Limb (tissue), 2 donors: Measurements from ENCODE around the gene UBE2E2.

Experiments
- DNase-seq, 2 donors: peaks; one replicate each; pipeline ENCODE4 v3.0.0-alpha.2; 2016; ENCODE audit errors: extremely low spot score in 2 of 2

The UBE2E2 gene

DNA sequence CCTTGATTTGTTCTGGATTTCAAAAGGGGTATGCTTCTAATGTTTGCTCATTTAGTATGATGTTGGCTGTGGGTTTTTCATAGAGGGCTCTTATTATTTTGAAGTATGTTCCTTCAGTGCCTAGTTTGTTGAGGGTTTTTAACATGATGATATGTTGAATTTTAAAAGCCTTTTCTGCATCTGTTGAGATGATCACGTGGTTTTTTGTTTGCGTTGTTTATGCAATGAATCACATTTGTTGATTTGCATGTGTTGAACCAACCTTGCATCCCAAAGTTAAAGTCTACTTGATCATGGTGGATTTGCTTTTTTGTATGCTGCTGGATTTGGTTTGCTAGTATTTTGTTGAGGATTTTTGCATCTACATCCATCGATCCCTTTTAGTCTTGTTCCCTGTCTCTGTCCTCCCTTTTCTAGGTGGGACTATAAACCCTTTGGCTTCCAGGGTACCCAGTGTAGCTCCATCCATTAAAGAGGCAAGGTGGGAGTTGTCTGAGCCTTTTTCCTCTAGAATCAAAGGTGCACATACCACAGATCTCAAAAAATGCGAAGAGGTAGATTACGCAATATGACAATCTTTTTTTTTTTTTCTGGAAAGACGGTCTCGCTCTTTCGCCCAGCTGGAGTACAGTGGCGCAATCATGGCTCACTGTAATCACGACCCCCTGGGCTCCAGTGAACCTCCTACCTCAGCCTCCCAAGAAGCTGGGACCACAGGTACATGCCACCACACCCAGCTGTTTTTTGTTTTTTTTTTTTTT, 381.0 kb downstream of the UBE2E2 start:
- no peak for DNase-seq

GRCh38 chr3:23587513-23587912, 384.4 kb downstream of the UBE2E2 start:
- no peak for DNase-seq

GRCh38 chr3:23588547-23588946, 385.4 kb downstream of the UBE2E2 start:
- no peak for DNase-seq

DNA sequence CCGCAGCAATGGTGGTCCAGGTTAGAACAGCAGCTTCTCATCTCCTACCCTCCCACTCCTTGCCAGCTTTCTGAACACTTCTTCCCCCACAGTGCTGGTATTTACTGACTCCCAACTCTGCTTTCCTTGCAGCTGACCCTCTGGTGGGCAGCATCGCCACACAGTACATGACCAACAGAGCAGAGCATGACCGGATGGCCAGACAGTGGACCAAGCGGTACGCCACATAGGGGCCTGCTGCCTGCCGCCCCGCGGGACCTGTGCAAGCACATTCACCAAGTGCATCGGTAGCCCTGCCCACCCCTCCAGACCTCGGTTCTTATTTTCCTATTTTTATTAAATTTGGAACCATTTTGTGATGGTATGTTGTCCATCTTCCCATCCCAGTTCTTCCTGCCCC, 386.5 kb downstream of the UBE2E2 start:
- DNase-seq: no peak

DNA sequence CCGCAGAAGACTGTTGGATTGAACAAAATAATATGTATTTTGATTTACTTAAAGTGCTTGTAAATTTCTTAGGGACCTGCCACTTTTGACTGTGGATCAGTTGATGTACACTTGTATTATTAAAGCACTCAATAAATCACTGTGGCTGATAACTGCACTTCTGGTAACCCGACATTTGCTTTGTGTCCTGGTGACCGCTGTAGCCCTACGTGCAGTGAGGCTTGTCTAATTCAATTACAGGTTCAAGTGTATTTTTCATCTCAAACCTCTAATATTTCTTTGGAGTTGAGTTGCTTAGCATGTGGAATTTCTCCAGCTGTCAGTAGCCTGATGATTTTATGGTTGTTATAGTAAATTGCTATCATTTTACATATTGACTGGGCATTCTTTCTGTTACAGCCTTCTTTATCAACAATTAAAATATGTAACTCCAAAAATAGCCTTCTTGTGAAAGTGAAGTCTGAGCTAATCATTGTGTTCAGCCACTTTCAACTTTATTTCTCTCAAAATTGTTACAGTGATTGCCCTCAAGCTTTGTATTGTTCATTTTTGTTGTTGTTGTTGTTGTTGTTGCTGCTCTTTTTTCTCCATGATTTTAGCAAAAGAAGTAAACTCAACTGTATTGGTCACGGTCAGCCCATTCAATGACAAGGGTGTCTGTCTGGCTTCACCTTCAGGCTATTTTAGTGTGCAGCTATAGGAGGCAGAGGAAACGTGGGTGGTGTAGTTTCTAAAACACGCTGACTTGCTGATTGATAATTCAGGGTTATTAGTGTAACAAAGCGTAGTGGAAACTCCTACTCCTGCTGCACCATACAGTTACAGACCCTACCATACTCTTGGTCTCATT, 387.5 kb downstream of the UBE2E2 start:
- DNase-seq: no peak

- DNase-seq: no peak
Observed at GRCh38 chr3:23591374-23591773, 388.2 kb downstream of the UBE2E2 start.

GRCh38 chr3:23592961-23593931, 390.1 kb downstream of the UBE2E2 start:
- DNase-seq: no peak

DNA sequence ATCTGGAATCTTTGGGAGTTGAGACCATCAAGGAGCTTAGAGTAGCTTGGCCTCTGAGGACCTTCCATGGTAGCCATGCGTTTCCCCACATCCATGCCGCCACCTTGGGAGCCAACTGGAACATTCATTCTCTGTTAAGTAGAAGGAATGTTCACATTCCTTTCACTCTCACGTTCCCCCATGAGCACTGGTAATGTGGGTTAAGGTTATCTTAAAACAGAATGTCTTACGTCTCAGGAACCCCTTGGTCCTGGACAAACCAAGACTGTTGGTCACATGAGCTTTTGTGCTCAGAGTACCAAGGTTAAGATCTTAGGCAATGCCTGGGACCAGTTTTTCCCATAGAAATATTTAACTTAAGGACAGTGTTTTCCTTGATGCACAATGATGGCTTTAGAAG, 390.9 kb downstream of the UBE2E2 start:
- no peak for DNase-seq

DNA sequence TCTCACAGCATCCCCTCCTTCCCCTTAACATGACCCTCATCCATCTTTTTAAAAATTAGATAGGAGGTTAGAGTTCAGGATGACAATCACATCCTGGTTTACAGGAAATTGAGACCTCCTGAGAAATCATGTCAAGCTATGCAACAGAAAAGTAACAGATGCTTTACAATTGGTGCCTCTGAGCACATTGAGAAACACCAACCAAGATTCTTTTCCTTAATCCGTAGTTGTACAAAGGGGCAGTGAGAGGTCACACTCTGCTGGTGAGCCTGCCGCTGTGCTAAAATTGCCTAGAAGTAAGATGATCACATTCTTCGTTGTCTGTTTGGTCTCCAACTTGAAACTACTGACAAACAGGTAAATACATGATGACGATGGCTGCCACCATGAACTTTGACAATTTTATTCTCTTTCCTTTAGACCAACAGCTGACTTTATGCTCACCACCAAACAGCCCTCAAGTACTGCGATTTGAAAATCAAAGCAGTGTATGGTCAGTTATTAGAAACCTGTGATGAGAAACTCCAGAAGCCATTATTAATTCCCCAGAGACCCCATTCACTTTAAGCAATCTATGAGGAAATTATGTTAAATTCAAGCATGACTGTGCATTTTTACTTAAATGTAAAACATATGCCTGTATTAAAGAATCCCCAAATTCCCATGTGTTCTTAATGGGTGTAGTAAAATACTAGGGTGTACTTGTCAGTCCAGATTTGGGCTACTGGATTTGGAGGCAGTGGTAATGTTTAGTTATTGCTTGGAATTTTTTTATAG, 392.0 kb downstream of the UBE2E2 start:
- no peak for DNase-seq

- no peak for DNase-seq
Observed at GRCh38 chr3:23595851-23596250, 392.7 kb downstream of the UBE2E2 start.

DNA sequence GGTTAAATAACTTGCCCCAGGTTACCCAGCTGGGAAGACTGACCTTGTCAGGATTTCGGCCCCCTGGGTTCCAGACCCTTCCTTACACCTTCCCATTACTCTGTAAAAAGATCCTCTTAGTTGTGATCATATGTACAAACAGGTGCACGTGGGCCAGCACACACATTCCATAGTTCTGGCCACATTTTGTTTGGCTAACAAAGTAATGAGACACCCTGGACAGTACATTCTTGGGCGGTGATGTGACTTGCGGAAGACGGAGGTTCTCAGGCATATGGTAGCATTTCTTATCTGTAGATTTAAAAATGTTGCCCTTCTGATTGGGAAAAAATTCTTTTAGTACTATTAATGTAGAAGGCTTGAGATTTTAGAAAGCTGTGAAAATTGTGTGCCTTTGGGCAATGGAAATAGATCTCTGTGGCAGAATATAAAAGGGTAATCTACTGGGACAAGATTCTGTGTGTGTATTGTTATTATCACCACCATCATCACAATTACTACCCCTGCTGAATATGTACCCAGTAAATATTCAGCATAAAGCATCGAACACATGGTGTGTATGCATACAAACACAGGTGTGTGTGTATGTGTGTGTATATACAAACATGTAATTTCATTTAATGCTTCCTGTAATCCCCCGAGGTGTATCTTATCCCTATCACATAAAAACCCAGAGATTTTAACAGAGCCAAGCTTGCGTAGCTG, 397.2 kb downstream of the UBE2E2 start:
- DNase-seq: no peak

DNA sequence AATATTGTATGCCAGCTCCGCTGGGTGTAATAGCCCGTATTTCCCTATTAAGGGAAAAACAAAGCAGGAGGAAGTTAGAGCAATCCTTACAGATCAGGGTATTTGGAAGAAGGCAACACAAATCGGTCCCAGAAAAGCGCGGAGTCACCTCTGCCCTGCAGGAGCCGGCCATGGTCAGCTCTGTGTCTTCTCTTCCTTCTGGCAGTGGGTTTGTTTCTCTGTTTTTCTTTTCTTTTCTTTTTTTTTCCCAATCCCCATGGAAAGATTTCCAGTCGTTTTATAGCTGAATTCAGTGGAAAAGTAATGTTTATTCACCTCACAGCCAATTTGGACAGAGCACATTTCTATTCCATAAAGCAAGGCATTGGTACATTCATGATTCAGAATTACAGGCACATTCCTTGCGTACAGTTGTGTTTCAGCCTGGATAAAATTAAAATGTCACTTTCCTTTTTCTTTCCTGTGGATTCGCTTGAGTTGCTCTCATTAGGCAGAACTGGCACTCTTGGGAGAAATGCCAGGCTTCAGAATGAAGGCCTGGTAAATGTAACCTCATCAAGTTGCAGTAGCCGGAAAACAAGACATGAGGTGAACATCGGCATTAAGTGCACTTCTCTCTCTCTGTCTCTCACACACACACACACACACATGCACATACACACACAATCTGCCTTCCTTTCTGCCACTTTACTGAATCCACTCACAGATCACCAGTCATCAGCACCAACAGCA, 398.1 kb downstream of the UBE2E2 start:
- DNase-seq: no peak

DNA sequence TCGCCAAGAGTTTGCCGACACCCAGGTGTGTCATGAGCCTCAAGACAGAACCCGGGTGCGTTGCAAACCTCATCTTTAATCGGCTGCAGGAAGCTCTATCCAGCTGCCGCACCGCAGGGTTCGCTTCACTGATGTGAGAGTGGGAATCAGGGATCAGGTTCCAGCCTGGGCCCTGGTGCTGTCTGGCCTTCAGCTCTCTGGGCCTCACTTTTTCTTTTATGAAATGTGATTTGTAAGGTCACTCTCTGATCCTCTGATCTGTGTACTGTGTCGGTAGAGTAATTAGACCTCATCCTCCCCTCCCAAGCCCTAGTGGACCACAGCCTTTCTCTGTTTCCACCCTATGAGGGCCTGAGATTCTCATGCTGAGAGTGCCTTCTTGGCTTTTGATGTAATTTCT, 399.8 kb downstream of the UBE2E2 start:
- DNase-seq: no peak

- DNase-seq: no peak
Observed at GRCh38 chr3:23607184-23607847, 404.2 kb downstream of the UBE2E2 start.

DNA sequence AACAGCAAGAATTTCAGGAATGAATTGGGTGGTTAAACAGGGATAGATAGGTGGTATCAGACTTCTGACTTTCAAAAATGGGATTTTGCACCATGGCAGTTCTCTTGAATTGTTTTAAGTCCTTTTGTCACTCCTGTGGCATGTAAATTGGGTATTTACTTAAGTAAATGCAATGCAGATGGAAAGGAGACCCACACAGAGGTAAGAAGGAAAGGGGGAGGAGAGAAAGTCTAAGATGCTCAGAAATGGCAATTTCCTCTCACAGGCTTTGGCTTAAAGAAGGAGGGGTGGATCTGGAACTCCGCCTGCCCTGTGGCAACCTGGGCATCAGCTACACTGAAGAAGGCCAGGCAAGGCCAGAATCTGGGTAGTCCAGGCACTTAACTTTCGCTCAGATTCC, 405.5 kb downstream of the UBE2E2 start:
- no peak for DNase-seq

DNA sequence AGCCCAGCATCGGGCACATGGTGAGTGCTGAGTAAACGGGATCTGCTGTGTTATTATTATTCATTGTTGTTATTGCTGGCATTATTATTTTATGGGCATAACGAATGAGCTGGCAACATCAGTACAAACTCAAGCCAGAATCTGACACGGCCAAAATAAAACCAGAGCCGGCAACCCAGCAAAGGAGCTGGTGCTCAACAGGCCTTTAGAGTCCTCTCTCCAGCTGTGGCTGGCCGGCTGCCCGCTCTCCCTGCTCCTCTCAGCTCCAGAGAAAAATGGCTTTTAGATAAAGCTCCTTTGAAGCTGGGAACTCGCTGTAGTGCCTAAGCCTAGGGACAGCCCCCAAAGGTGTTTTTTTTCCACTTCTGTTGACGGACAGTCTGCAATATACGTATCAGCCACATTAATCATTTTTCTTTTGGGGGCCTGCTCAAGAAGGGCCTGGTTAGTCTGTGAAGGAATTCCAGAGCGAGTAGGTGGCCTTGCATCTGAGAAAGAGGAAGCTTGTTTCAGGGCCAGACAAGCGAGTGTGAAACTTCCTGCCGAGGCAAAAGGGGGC, 408.7 kb downstream of the UBE2E2 start:
- DNase-seq: peak; percentile 58 to 74

DNA sequence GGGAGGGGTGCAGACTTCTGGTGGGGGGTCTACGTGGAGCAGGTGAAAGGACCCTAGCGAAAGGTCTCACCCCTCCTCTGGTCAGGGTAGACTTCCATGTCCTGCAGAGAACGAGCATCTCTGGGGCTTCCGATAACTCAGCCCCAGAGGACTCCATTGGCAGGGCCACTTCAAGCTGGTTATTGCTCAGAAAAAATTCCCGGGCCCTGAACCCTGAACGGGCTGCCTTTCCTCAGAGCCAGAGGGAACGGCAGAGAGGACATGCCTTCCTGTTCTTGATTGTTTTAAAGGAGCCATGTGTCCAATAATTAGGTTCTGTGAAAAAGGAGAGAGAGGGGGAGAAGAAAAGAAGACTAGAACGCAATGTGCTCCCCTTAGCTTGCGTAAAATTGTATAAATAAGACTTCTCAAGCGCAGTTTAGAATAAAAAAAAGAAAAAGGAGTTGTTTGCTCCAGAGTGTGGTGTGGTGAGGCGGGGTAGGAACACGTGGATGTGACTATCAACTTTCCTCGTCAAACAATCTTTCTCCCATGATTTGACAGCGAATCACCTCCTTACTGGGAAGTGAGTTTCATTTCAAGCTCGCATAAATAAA, 409.3 kb downstream of the UBE2E2 start:
- DNase-seq: no peak

- DNase-seq: no peak
Observed at GRCh38 chr3:23615068-23615467, 411.9 kb downstream of the UBE2E2 start.
